Nucleus accumbens (tissue), 56 donors: ENCODE results near the gene FAM219A.
A peak's percentile ranks its signal among the peaks of the same experiment; 100 is the strongest.

Source experiments
- DNase-seq, 56 donors: peaks; one replicate each; lab custom pipeline; 2025; lab: John Stamatoyannopoulos, UW

FAM219A gene

GRCh38 chr9:34408173-34408572 lies 50.2 kb downstream of the FAM219A start:
- DNase-seq = no peak

- no peak for DNase-seq
Observed at GRCh38 chr9:34406219-34406618, 52.2 kb downstream of the FAM219A start.

- peak in 23 of 56 donors; percentile 5 to 67 (median 38) for DNase-seq
Observed at GRCh38 chr9:34405719-34406118, 52.7 kb downstream of the FAM219A start.

GRCh38 chr9:34403554-34404380 lies 54.6 kb downstream of the FAM219A start:
- peak in 46 of 56 donors; percentile 6 to 86 (median 42) for DNase-seq

GRCh38 chr9:34400686-34401602 lies 57.4 kb downstream of the FAM219A start:
- DNase-seq = no peak

- DNase-seq = no peak
Observed at GRCh38 chr9:34400275-34400674, 58.1 kb downstream of the FAM219A start.

- no peak for DNase-seq
Observed at GRCh38 chr9:34399729-34400128, 58.6 kb downstream of the FAM219A start.

- DNase-seq = no peak
Observed at GRCh38 chr9:34398875-34399274, 59.5 kb downstream of the FAM219A start.

- no peak for DNase-seq
Observed at GRCh38 chr9:34396276-34397214, 61.8 kb downstream of the FAM219A start.

- DNase-seq = no peak
Observed at GRCh38 chr9:34392511-34392910, 65.9 kb downstream of the FAM219A start.

- no peak for DNase-seq
Observed at GRCh38 chr9:34387239-34387638, 71.1 kb downstream of the FAM219A start.

GRCh38 chr9:34386656-34387055 lies 71.7 kb downstream of the FAM219A start:
- no peak for DNase-seq

- DNase-seq = no peak
Observed at GRCh38 chr9:34385561-34386230, 72.7 kb downstream of the FAM219A start.

- DNase-seq = no peak
Observed at GRCh38 chr9:34384368-34385165, 73.8 kb downstream of the FAM219A start.

GRCh38 chr9:34383904-34384303 lies 74.5 kb downstream of the FAM219A start:
- DNase-seq = no peak

- no peak for DNase-seq
Observed at GRCh38 chr9:34382879-34383278, 75.5 kb downstream of the FAM219A start.

- DNase-seq = no peak
Observed at GRCh38 chr9:34382054-34382453, 76.3 kb downstream of the FAM219A start.

- peak in 32 of 56 donors; percentile 14 to 74 (median 46) for DNase-seq
Observed at GRCh38 chr9:34381323-34381722, 77.0 kb downstream of the FAM219A start.
